DMS79 treated with DMSO at 0.1 percent for 48 hours (cell line): ENCODE results near the gene RECK.
"Not testable (repeated sequence)": the region's sequence is repeated elsewhere in the genome, so short reads cannot be mapped to it uniquely, and the experiment has no call there.

Source experiments
- DNase-seq: peaks from one replicate; lab custom pipeline; 2025; lab: John Stamatoyannopoulos, UW

Gene RECK

GRCh38 chr9:36156116-36156515 is 119.4 kb downstream of the RECK start:
- DNase-seq, result no peak

- DNase-seq, result no peak
Measured at GRCh38 chr9:36158122-36158521, 121.4 kb downstream of the RECK start.

GRCh38 chr9:36158917-36159316 is 122.2 kb downstream of the RECK start:
- DNase-seq, result no peak

- not testable (repeated sequence) for DNase-seq
Measured at GRCh38 chr9:36159509-36159908, 122.8 kb downstream of the RECK start.

GRCh38 chr9:36160126-36160525 is 123.4 kb downstream of the RECK start:
- not testable (repeated sequence) for DNase-seq

GRCh38 chr9:36161187-36161586 is 124.5 kb downstream of the RECK start:
- DNase-seq, result no peak

GRCh38 chr9:36162211-36162738 is 125.6 kb downstream of the RECK start:
- no peak for DNase-seq

- DNase-seq, result peak; percentile 70
Measured at GRCh38 chr9:36163049-36163785, 126.5 kb downstream of the RECK start.

GRCh38 chr9:36163786-36164170 is 127.1 kb downstream of the RECK start:
- no peak for DNase-seq

- DNase-seq, result no peak
Measured at GRCh38 chr9:36164372-36164771, 127.7 kb downstream of the RECK start.

- DNase-seq, result no peak
Measured at GRCh38 chr9:36164989-36165388, 128.3 kb downstream of the RECK start.

- no peak for DNase-seq
Measured at GRCh38 chr9:36165826-36166167, 129.1 kb downstream of the RECK start.

- peak; percentile 36 for DNase-seq
Measured at GRCh38 chr9:36166168-36166927, 129.6 kb downstream of the RECK start.

GRCh38 chr9:36169166-36169565 is 132.5 kb downstream of the RECK start, which contains the start of gene CCIN:
Gene CCIN, plus strand, starts transcription at chr9:36169388. Its CDS starts 115 bp downstream, at chr9:36169503.
- DNase-seq, result no peak

GRCh38 chr9:36169708-36170107 is 133.0 kb downstream of the RECK start:
- no peak for DNase-seq

- no peak for DNase-seq
Measured at GRCh38 chr9:36170531-36170930, 133.8 kb downstream of the RECK start.

GRCh38 chr9:36173861-36174260 is 137.1 kb downstream of the RECK start:
- DNase-seq, result no peak
